KBM-7 (cell line): ENCODE measurements around the gene H6PD.
A peak's percentile ranks its signal among the peaks of the same experiment; 100 is the strongest.

Experiments
- DNase-seq: peaks from one replicate; pipeline ENCODE4 v3.0.0-alpha.2; 2015
- in situ Hi-C: fragments of 300-500 bp; cut with MboI; formaldehyde crosslinking; loops from 2 replicates; pipeline ENCODE4 v1.14.3; 2020; ENCODE audit warnings: low sequenced_read_pairs, low pct_unique_long_range_greater_than_20kb, mixed read lengths

The H6PD gene

DNA sequence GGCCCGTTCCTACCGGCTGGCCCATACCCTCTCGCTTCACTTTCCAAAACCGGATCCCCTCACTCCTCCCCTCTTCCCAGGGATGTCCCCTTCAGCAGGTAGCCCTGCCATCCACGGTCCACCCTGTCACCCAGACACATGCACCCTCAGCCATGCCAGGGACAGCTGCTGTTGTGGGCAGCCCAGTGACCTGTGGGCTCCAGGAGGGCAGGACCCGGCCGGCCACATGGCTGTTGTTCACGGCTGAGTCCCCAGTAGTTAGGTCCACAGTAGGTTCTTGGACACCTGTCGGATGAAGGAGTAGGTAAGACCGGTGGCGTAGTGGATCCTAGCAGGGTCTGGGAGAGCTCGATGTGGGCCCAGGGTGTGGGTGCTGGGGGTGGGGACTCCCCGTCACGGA, 70.6 kb downstream of the H6PD start:
- in situ Hi-C loops, result no loop called here
- DNase-seq, result no peak

DNA sequence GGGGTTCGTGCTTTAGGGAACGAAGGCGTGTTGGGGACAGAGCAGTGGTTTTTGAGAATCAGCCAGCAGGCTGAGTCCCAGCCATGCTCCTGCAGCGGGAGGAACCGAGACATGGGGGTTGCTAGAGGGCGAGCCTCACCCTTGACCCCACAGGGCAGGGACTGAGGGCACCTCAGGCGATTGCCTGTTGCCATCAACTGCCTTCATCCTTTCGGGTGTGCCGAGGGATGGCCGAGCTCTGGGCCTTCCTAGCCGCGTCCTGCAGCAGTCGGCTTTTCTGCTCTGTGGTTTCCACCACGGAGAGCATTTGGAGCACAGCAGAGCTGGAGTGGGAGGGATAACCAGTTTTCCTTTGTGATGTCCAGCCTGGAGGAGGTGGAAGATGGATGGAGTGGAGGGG, 71.4 kb downstream of the H6PD start:
- DNase-seq, result no peak
- in situ Hi-C loops, result no loop called here

- no peak for DNase-seq
- in situ Hi-C loops, result no loop called here
Observed at GRCh38 chr1:9307303-9307702, 72.7 kb downstream of the H6PD start.

- in situ Hi-C loops, result no loop called here
- no peak for DNase-seq
Observed at GRCh38 chr1:9308236-9308785, 73.7 kb downstream of the H6PD start.

GRCh38 chr1:9309080-9309479, 74.5 kb downstream of the H6PD start:
- in situ Hi-C loops, result no loop called here
- no peak for DNase-seq

GRCh38 chr1:9309991-9310390, 75.4 kb downstream of the H6PD start:
- in situ Hi-C loops, result no loop called here
- DNase-seq, result no peak

DNA sequence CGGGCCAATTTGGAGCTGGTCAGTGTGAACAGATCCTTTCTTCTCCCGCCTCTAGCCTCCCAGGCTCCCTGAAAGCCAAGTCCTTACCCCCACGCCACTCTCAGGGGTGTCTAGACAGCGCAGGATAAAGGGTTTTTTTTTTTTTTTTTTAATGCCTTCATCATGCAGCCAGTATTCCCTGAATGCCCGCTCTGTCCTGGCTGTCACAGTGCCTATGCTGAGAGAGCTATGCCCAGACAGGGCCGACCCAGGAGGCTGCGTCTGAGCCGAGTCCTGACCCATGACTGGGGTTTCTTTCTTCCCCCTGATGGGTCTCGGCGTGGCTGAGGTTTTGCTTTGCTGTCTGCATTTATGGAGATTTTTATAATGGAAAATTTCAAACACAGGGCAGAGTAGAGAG, 76.5 kb downstream of the H6PD start:
- no peak for DNase-seq
- in situ Hi-C loops, result no loop called here

DNA sequence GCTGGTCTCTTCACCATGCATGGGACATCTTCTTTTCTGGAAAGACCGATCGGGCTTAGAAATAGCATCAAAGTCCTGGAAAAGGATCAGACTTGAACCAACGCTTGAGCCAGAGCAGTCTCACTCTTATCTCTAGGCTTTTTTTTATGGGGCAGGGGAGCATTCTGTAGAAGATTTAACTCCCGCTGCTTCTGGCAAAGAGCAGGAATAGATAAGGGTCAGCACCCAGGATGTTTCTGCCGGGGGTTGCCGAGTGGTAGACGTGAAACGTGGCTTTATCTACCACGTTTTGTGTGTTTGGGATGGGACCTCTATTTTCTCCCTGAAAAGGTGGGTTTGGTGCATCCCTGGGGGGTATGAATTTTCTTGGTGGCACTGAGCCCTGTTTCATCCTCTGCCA, 76.9 kb downstream of the H6PD start:
- in situ Hi-C loops, result no loop called here

GRCh38 chr1:9312168-9312720, 77.7 kb downstream of the H6PD start:
- in situ Hi-C loops, result no loop called here
- no peak for DNase-seq

More for the DNA sequence above, 76.9 kb downstream of the H6PD start:
- no peak for DNase-seq

GRCh38 chr1:9313576-9313975, 79.0 kb downstream of the H6PD start:
- DNase-seq, result no peak
- in situ Hi-C loops, result no loop called here

DNA sequence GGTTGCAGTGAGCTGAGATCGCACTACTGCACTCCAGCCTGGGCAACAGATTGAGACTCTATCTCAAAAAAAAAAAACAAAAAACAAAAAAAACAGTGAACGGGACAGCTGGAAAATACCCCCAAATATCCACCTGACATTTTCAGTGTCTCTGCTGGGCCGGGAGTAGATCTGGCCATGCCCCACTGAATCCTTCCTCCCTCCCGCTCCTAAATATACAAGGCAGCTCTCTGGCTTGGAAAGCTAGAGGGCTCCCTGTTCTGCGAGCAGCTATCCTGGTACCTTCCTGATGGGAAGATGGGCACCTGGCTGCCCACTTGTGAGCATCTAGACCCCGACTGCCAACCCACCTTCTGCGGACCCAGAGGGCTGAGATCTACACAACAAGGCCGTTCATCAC, 79.5 kb downstream of the H6PD start:
- DNase-seq, result no peak
- in situ Hi-C loops, result no loop called here

GRCh38 chr1:9314711-9315379, 80.3 kb downstream of the H6PD start:
- in situ Hi-C loops, result no loop called here
- DNase-seq, result no peak

- in situ Hi-C loops, result no loop called here
- DNase-seq, result no peak
Observed at GRCh38 chr1:9315411-9316079, 81.0 kb downstream of the H6PD start.

GRCh38 chr1:9316080-9316444, 81.5 kb downstream of the H6PD start:
- no peak for DNase-seq
- in situ Hi-C loops, result no loop called here

- DNase-seq, result no peak
- in situ Hi-C loops, result no loop called here
Observed at GRCh38 chr1:9316512-9316911, 81.9 kb downstream of the H6PD start.

- no peak for DNase-seq
- in situ Hi-C loops, result no loop called here
Observed at GRCh38 chr1:9317072-9317471, 82.5 kb downstream of the H6PD start.

DNA sequence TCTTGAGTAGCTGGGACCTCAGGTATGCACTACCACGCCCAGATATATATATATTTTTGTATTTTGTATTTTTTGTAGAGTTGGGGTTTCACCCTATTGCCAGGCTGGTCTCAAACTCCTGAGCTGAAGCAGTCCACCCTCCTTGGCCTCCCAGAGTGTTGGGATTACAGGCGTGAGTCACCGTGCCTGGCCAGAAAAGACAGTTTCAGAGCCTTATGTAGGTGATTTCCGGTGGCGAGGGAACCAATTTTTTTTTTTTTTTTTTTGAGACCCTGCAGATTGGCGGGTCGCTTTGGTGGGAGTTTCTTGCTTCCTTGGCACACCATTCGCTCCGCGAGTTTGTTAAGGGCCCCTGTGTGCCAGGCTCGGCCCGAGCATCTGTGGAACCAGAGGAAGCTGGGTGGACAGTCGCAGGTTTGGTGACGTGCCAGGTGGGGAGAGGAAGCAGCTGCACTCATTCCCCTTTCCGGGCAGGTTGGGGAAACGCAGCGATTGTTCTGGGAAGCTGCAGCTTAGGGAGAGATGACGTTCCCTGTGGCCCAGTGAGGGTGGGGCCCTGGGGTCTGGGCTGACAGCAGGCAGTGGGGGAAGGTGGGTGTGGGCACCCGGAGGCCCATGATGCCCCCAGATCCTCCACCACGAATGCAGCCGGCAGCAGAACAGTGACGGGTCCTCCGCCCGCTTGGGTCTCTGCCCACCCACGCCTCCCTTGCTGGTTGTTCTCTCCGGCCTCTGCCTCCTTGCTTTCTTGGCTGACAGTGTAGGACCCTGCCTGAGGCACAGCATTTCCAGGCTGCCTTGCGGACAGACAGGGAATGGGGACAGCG, 83.2 kb downstream of the H6PD start:
- DNase-seq, result peak; percentile 19

GRCh38 chr1:9319208-9319788, 84.7 kb downstream of the H6PD start:
- no peak for DNase-seq
- in situ Hi-C loops, result no loop called here

More for the DNA sequence above, 83.2 kb downstream of the H6PD start:
- in situ Hi-C loops, result no loop called here

- no peak for DNase-seq
Observed at GRCh38 chr1:9319789-9320519, 85.4 kb downstream of the H6PD start.

More at GRCh38 chr1:9319789-9320519, 85.4 kb downstream of the H6PD start:
- in situ Hi-C loops, result no loop called here
